Measurements from ENCODE around the gene CRB3.
A peak's percentile ranks its signal among the peaks of the same experiment; 100 is the strongest.
"Not testable (repeated sequence)": the region's sequence is repeated elsewhere in the genome, so short reads cannot be mapped to it uniquely, and the experiment has no call there.

CRB3 gene

GRCh38 chr19:6423499-6424194 lies 40.4 kb upstream of the CRB3 start:
- peak overlapping the region; percentile 86 to 98 (median 93) for H3K4me2 ChIP-seq
- peak overlapping the region; percentile 91 to 98 (median 94) for H3K9ac ChIP-seq
- H3K4me1 ChIP-seq = peaks cover 22 to 37% (median 24%) of the 10 kb centered on the region in 10 experiments
- no peaks in the 10 kb centered on the region for H3K27me3 ChIP-seq
- H3K36me3 ChIP-seq = peaks cover 40 to 48% (median 46%) of the 10 kb centered on the region in 11 experiments
- peak overlapping the region; percentile 92 to 100 (median 98) for H3K4me3 ChIP-seq
- peak overlapping the region; percentile 79 to 95 (median 91) for H3K27ac ChIP-seq
- peaks cover 54 to 56% (median 55%) of the 10 kb centered on the region in 11 experiments for H4K20me1 ChIP-seq
- peaks cover 0 to 9% (median 0%) of the 10 kb centered on the region in 11 experiments; a peak in 9 of 22 replicates for H3K9me3 ChIP-seq (replicated peaks in 1 of 11)
- TF ChIP-seq Cebpa-rat (IDR thresholded peaks at IDR 0.05) = no peak

DNA sequence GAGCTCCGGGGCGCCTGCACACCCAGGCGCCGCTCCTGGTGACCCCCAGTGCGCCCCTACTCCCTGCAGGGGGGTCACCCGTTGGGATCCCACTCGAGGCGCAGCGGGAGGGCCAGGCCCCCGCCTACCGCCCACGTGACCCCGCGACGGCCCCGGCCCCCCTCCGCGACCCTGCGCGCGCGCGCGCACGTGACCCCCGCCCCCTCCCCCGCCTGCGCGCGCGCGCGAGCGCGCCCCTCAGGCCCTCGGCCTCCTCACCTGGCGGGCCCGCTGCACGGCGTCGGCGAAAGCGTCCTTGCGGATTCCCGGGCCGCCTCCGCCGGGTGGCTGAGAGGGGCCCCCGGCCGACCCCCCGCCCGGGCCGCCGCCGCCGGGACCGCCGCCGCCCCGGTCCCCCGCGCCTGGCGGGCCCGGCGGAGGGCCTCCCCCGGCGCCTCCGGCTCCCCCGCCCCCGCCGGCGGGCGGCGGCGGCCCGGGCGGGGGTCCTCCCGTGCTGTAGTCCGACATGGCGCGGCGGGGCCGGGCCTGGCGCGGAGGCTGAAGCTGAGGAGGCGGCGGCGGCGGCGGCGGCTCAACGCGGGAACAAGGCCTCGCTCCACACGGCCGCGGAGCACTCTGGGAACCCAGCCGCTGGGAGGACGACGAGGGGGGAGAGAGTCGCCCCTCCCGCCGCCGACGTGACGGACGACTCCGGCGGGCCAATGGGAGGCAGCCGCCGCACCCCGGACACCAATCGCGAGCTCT lies 39.7 kb upstream of the CRB3 start, which contains the start of gene KHSRP:
Gene KHSRP, minus strand, starts transcription at position 617 of the 744 bp plus-strand sequence. Its CDS starts 110 bp downstream, at position 507.
- peaks cover 32 to 40% (median 39%) of the 10 kb centered on the region in 11 experiments for H3K36me3 ChIP-seq
- H3K9ac ChIP-seq = peak within 1 kb of the TSS; percentile 91 to 98 (median 94)
- peaks cover 47 to 49% (median 48%) of the 10 kb centered on the region in 11 experiments for H4K20me1 ChIP-seq
- H3K4me2 ChIP-seq = peak within 1 kb of the TSS; percentile 86 to 98 (median 93)
- H3K9me3 ChIP-seq (replicated peaks in 1 of 11) = peaks cover 0 to 9% (median 0%) of the 10 kb centered on the region in 11 experiments; a peak in 9 of 22 replicates
- no peak for TF ChIP-seq Cebpa-rat (IDR thresholded peaks at IDR 0.05)
- peak within 1 kb of the TSS; percentile 92 to 100 (median 98) for H3K4me3 ChIP-seq
- peaks cover 22 to 38% (median 24%) of the 10 kb centered on the region in 10 experiments for H3K4me1 ChIP-seq
- no peaks in the 10 kb centered on the region for H3K27me3 ChIP-seq
- peak within 1 kb of the TSS; percentile 79 to 95 (median 91) for H3K27ac ChIP-seq

- TF ChIP-seq Cebpa-rat (IDR thresholded peaks at IDR 0.05) = no peak
- H3K27ac ChIP-seq = peak overlapping the region; percentile 76 to 95 (median 89)
- peak overlapping the region in 6 of 10 experiments; percentile 5 to 99 (median 74); a peak in 11 of 20 replicates for H3K4me3 ChIP-seq
- H3K9me3 ChIP-seq (replicated peaks in 1 of 11) = peaks cover 0 to 9% (median 0%) of the 10 kb centered on the region in 11 experiments; a peak in 9 of 22 replicates
- peaks cover 25 to 33% (median 31%) of the 10 kb centered on the region in 11 experiments for H3K36me3 ChIP-seq
- peak overlapping the region; percentile 19 to 79 (median 54); a peak in 20 of 22 replicates for H3K4me2 ChIP-seq
- no peaks in the 10 kb centered on the region for H3K27me3 ChIP-seq
- peaks cover 39 to 41% (median 40%) of the 10 kb centered on the region in 11 experiments for H4K20me1 ChIP-seq
- H3K4me1 ChIP-seq = peaks cover 22 to 44% (median 26%) of the 10 kb centered on the region in 10 experiments
- H3K9ac ChIP-seq = peak overlapping the region; percentile 44 to 98 (median 94); a peak in 21 of 22 replicates
These were observed 38.9 kb upstream of the CRB3 start for GRCh38 chr19:6424939-6425731.

DNA sequence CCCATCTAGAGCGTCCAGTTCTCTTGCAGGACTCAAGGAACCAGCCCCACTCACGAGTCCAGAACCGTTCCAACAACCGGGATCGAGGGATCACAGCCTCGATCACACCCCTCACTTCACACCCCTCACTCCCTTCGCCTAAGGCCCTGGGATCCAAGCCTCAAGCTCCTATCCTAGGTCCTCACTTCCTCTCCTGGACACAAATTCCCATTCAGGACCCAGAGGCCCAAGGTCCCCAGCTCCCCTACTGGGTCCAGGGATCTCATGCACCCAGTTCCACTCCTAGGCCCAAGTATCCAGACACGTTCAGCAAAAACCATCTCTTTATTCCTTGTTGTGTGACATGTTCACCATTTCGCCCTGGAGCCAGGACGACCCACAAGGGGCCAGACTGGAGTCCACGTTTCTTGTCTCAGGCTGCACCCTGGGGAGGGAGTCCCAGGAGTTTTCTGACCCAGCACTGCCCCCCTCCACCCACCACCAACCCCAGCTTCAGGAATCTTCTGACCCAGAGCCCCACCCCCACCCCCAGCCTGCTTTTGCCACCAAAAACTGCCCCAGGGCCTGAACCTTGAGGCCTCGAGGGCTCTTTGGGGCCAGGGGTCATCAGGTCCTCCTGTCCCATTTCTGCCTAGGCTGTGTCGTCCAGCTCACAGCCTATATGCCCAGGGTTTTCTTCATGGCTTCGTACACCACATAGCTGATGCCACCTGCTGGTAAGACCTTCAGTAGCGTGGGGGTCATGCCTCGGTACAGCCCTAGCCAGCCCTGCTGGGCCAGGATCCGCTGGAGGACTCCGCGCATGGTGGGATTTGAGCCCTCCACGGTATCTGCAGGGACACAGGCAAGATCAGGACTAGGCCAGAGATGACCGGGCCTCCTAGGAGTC lies 38.1 kb upstream of the CRB3 start:
- Histone ChIP-seq H3K27me3 (no peaks in the 10 kb centered on the region), H3K36me3 (peaks cover 16 to 24% (median 22%) of the 10 kb centered on the region in 11 experiments), H4K20me1 (peaks cover 30 to 33% (median 32%) of the 10 kb centered on the region in 11 experiments), H3K27ac (peak overlapping the region; percentile 69 to 84 (median 77)), H3K4me3 (peak overlapping the region in 6 of 10 experiments; percentile 5 to 50 (median 26); a peak in 7 of 20 replicates), H3K9me3 (replicated peaks in 1 of 11) (peaks cover 0 to 9% (median 0%) of the 10 kb centered on the region in 11 experiments; a peak in 9 of 22 replicates), H3K4me2 (peak overlapping the region; percentile 19 to 79 (median 54); a peak in 20 of 22 replicates), H3K4me1 (peaks cover 22 to 37% (median 26%) of the 10 kb centered on the region in 10 experiments), H3K9ac (peak overlapping the region; percentile 35 to 65 (median 59); a peak in 20 of 22 replicates)
- TF ChIP-seq Cebpa-rat (IDR thresholded peaks at IDR 0.05) = no peak

- peaks cover 19 to 27% (median 21%) of the 10 kb centered on the region in 10 experiments for H3K4me1 ChIP-seq
- H3K4me3 ChIP-seq = no peak overlapping the region
- H4K20me1 ChIP-seq = peaks cover 19 to 21% (median 20%) of the 10 kb centered on the region in 11 experiments
- H3K27me3 ChIP-seq = no peaks in the 10 kb centered on the region
- no peak overlapping the region for H3K4me2 ChIP-seq
- H3K9me3 ChIP-seq (replicated peaks in 1 of 11) = peaks cover 0 to 9% (median 0%) of the 10 kb centered on the region in 11 experiments; a peak in 9 of 22 replicates
- no peak overlapping the region for H3K9ac ChIP-seq
- H3K36me3 ChIP-seq = peaks cover 5 to 13% (median 11%) of the 10 kb centered on the region in 11 experiments
- no peak overlapping the region for H3K27ac ChIP-seq
- no peak for TF ChIP-seq Cebpa-rat (IDR thresholded peaks at IDR 0.05)
These were observed 36.9 kb upstream of the CRB3 start for GRCh38 chr19:6427131-6427530.

GRCh38 chr19:6428692-6429418 lies 35.2 kb upstream of the CRB3 start:
- not testable (repeated sequence) for H4K20me1 ChIP-seq

More at GRCh38 chr19:6428692-6429418, 35.2 kb upstream of the CRB3 start:
- H3K4me2 ChIP-seq; H3K27me3 ChIP-seq; H3K4me3 ChIP-seq; H3K27ac ChIP-seq; H3K9ac ChIP-seq; H3K9me3 ChIP-seq (replicated peaks in 1 of 11); H3K36me3 ChIP-seq: not testable (repeated sequence)
- H3K4me1 ChIP-seq = peaks cover 5 to 14% (median 8%) of the 10 kb centered on the region in 10 experiments; a peak in 19 of 20 replicates

Data from BLaER1 treated with 17β-estradiol and CSF1 and Interleukin-3, amounts not matched to agents 10 nM and 100 nM (cell line).